Measurements from ENCODE around the gene C19orf44.
"Not testable (repeated sequence)": the region's sequence is repeated elsewhere in the genome, so short reads cannot be mapped to it uniquely, and the experiment has no call there.

C19orf44 gene

DNA sequence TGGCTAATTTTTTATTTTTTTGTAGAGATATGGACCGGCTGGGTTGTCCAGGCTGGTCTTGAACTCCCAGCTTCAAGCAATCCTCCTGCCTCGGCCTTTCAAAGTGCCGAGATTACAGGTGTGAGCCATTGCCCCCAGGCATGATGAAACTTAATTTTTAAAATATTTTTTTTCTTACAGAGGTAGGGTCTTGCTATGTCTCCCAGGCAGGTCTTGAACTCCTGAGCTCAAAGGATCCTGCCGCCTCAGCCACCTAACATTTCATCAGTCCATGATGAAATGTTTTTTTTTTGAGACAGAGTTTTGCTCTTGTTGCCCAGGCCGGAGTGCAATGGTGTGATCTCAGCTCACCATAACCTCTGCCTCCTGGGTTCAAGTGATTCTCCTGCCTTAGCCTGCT lies 12.4 kb downstream of the C19orf44 start:
- no peak for DNase-seq (ENCODE audit: low read depth)
- TF ChIP-seq, protein P1, sequence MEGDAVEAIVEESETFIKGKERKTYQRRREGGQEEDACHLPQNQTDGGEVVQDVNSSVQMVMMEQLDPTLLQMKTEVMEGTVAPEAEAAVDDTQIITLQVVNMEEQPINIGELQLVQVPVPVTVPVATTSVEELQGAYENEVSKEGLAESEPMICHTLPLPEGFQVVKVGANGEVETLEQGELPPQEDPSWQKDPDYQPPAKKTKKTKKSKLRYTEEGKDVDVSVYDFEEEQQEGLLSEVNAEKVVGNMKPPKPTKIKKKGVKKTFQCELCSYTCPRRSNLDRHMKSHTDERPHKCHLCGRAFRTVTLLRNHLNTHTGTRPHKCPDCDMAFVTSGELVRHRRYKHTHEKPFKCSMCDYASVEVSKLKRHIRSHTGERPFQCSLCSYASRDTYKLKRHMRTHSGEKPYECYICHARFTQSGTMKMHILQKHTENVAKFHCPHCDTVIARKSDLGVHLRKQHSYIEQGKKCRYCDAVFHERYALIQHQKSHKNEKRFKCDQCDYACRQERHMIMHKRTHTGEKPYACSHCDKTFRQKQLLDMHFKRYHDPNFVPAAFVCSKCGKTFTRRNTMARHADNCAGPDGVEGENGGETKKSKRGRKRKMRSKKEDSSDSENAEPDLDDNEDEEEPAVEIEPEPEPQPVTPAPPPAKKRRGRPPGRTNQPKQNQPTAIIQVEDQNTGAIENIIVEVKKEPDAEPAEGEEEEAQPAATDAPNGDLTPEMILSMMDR (IDR thresholded peaks at IDR 0.05; ENCODE audit: control insufficient read depth, insufficient read depth, low read depth, low read length, missing control alignments) = no peak
- H3K4me3 ChIP-seq (ENCODE audit: control insufficient read depth, low read depth, low read length) = no peak overlapping the region

DNA sequence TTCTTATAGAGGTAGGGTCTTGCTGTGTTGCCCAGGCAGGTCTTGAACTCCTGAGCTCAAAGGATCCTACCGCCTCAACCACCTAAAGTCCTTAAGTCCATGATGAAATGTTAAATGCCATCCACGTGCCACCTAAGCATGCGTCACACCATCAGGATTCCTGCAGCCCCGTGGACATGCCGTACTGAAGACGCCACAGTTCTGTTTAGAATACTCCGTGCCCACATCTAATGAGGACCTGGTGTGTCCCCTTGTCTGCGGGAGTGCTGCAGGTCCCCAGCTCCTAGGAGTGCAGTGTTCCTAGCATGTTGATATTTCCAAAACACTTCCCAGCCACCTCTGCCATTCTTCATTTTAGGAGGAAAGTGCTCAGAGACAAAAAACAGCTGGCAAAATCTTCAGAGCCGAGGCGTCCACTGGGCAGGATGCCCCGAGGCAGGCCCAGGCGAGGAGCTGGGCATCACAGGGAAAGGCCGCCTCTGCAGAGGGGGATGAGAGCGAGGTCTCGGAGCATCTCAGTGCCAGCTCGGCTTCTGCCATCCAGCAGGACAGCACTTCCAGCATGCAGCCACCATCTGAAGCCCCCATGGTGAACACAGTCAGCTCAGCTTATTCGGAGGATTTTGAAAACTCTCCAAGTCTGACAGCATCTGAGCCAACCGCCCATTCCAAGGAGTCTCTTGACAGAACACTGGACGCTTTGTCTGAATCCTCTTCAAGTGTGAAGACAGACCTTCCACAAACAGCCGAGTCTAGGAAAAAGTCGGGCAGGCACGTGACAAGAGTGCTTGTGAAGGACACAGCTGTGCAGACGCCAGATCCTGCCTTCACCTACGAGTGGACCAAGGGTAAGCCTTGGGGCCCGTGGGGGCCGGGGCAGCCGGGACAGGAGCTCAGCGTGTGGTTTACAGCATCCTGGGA lies 13.2 kb downstream of the C19orf44 start:
- no peak for DNase-seq (ENCODE audit: low read depth)
- TF ChIP-seq, protein P1 (IDR thresholded peaks at IDR 0.05; ENCODE audit: control insufficient read depth, insufficient read depth, low read depth, low read length, missing control alignments) = no peak
- H3K4me3 ChIP-seq (ENCODE audit: control insufficient read depth, low read depth, low read length) = no peak overlapping the region

DNA sequence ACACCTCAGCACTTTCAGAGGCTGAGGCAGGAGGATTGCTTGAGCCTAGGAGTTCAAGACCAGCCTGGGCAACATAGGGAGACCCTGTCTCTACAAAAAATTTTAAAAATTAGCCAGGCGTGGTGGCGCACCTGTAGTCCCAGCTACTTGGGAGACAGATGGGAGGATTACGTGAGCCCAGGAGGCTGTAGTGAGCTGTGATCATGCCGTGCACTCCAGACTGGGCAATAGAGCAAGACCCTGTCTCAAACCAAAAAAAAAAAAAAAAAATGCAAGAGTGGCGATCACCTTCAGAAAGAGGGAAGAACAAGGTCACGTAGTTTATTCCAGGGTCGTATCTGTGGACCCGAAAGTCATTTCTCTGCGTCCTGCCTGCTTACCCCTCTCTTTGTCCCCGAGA lies 16.4 kb downstream of the C19orf44 start:
- not testable (repeated sequence) for DNase-seq (ENCODE audit: low read depth); H3K4me3 ChIP-seq (ENCODE audit: control insufficient read depth, low read depth, low read length)

DNA sequence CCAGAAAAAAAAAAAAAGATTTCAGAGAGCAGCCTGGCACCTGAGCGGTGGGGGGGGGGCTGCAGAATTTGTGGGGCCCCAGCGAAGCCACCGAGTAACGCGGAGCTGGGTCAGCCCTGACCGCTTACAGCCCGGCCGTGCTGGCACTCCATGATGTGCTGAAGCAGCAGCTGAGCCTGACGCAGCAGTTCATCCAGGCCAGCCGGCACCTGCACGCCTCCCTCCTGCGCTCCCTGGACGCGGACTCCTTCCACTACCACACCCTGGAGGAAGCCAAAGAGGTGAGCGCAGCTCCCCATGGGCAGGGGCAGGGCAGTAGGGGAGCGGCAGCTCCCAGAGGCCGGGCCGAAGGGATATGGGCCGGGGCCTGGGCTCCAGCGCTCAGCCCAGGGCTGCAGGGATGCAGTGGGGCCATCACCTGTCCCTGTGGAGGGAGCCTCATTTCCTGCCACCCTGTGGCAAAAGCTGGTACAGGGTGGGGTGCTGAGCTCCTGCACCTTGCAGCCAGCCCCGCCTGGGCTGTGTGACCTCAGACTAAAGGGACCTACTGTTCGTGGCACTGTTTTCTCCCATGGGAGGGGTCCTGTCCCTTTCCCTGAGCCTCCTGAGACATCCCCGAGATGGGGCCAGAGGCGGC lies 18.3 kb downstream of the C19orf44 start:
- TF ChIP-seq, protein P1 (IDR thresholded peaks at IDR 0.05; ENCODE audit: control insufficient read depth, insufficient read depth, low read depth, low read length, missing control alignments) = no peak
- no peak for DNase-seq (ENCODE audit: low read depth)
- H3K4me3 ChIP-seq (ENCODE audit: control insufficient read depth, low read depth, low read length) = no peak overlapping the region

DNA sequence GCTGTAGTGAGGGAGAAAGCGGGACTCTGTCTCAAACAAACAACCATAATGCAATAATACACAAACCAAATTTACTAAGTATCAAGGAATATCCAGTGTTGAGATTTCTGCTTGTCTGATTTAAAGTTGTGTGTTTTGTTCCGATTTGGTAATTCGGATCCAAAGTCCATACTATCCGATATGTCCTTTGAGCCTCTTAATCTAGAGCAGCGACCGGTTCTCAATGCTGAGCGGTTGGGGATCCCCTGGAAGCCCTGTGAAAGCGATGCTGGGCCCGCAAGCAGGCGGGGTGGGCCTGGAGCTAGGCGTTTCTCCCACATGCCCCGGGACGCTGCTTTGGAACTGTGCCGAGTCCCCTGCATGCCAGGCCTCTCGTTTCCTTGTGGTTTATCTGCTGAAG lies 20.2 kb downstream of the C19orf44 start:
- TF ChIP-seq, protein P1 (IDR thresholded peaks at IDR 0.05; ENCODE audit: control insufficient read depth, insufficient read depth, low read depth, low read length, missing control alignments) = no peak
- DNase-seq (ENCODE audit: low read depth) = no peak
- H3K4me3 ChIP-seq (ENCODE audit: control insufficient read depth, low read depth, low read length) = no peak overlapping the region

DNA sequence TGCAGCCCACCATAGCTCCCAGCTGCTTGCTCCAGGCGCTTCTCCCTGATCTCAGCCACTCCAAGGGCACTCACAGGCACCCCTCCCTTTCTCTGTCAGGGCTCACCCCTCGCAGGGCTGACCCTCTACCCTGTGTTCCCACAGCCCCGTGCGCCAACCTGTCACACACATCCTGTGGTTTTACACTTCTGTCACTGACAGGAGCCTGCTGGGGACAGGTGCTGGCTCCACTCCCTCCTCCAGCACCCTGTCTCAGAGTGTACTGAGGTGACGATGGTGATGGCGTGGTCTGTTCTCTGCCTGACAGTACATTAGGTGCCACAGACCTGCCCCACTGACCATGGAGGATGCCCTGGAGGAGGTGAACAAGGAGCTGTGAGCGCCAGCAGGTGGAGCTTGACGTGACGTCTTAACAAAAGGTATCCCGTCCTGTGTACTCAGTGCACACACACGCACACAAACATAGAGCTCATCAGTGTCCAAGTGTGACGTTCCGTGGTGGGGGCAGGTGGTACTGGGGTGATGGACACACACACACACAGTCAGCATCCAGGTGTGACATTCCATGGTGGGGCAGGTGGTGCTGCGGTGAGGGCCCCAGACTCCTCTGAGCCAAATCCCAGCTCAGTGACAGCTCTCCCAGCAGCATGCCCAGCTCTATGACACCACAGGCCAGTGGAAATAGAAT lies 20.9 kb downstream of the C19orf44 start:
- no peak overlapping the region for H3K4me3 ChIP-seq (ENCODE audit: control insufficient read depth, low read depth, low read length)
- DNase-seq (ENCODE audit: low read depth) = no peak

More for the DNA sequence above, 20.9 kb downstream of the C19orf44 start:
- TF ChIP-seq, protein P1 (IDR thresholded peaks at IDR 0.05; ENCODE audit: control insufficient read depth, insufficient read depth, low read depth, low read length, missing control alignments) = no peak
